ENCODE results near the gene S100A16.
"Not testable (repeated sequence)": the region's sequence is repeated elsewhere in the genome, so short reads cannot be mapped to it uniquely, and the experiment has no call there.

S100A16 gene

DNA sequence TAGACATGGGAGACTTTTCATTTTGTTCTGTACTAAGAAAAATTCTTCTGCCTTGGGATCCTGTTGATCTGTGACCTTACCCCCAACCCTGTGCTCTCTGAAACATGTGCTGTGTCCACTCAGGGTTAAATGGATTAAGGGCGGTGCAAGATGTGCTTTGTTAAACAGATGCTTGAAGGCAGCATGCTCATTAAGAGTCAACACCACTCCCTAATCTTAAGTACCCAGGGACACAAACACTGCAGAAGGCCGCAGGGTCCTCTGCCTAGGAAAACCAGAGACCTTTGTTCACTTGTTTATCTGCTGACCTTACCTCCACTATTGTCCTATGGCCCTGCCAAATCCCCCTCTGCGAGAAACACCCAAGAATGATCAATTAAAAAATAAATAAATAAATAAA is 29.4 kb downstream of the S100A16 start:
- DNase-seq: not testable (repeated sequence)

DNA sequence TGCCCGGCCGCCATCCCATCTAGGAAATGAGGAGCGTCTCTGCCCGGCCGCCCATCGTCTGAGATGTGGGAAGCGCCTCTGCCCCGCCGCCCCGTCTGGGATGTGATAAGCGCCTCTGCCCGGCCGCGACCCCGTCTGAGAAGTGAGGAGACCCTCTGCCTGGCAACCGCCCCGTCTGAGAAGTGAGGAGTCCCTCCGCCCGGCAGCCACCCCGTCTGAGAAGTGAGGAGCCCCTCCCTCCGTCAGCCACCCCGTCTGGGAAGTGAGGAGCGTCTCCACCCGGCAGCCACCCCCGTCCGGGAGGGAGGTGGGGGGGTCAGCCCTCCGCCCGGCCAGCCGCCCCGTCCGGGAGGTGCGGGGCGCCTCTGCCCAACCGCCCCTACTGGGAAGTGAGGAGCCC is 30.1 kb downstream of the S100A16 start:
- DNase-seq: not testable (repeated sequence)

- no peak for DNase-seq
Measured at GRCh38 chr1:153578936-153579335, 34.0 kb downstream of the S100A16 start.

DNA sequence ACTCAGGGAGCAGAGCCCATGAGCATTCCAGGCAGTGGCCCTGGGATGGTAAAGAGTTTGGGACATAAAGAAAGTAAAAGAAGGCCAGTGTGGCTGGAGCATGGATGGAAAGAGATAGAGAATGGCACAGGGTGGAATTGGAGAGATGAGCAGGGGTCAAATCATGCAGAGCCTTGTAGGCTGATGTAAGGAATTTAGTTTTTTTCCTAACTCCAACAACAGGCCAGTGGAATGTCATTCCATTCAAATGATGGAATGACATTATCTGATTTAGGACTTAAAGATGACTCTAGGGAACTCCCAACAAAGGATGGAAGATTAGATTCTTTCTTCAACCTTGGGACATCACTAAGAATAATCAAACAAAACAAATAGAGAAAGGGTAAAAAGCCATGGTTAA is 34.4 kb downstream of the S100A16 start:
- no peak for DNase-seq

DNA sequence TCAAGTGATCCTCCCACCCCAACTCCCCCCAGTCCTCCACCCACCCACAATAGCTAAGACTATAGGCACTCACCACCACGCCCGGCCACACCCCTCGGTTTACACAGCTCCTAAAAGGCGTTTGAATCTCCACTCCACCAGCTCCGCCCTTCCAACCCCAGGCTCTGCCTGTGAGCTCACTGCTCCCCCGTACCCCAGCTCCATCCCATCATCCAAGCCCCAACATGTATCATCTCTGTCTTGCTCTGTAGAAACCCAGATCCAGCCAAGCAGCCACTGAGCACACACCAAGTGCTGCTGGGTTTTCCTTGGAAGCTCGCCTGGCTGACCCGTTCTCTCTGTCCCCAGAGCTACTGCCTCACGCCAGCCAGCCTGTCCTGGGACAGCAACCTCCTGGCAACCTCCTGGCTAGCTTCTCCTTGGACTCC is 35.3 kb downstream of the S100A16 start:
- DNase-seq: no peak

GRCh38 chr1:153577138-153577537 is 35.8 kb downstream of the S100A16 start:
- DNase-seq: no peak

DNA sequence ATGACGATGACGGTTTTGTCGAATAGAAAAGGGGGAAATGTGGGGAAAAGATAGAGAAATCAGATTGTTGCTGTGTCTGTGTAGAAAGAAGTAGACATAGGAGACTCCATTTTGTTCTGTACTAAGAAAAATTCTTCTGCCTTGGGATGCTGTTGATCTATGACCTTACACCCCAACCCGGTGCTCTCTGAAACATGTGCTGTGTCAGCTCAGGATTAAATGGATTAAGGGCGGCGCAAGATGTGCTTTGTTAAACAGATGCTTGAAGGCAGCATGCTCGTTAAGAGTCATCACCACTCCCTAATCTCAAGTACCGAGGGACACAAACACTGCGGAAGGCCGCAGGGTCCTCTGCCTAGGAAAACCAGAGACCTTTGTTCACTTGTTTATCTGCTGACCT is 37.4 kb downstream of the S100A16 start:
- not testable (repeated sequence) for DNase-seq

DNA sequence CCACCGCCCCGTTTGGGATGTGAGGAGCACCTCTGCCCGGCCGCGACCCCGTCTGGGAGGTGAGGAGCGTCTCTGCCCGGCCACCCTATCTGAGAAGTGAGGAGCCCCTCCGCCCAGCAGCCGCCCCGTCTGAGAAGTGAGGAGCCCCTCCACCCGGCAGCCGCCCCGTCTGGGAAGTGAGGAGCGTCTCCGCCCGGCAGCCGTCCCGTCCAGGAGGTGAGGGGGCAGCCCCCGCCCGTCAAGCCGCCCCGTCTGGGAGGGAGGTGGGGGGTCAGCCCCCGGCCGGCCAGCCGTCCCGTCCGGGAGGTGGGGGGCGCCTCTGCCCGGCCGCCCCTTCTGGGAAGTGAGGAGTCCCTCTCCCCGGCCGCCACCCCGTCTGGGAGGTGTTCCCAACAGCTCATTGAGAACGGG is 37.9 kb downstream of the S100A16 start:
- not testable (repeated sequence) for DNase-seq

- no peak for DNase-seq
Measured at GRCh38 chr1:153573351-153573750, 39.6 kb downstream of the S100A16 start.

DNA sequence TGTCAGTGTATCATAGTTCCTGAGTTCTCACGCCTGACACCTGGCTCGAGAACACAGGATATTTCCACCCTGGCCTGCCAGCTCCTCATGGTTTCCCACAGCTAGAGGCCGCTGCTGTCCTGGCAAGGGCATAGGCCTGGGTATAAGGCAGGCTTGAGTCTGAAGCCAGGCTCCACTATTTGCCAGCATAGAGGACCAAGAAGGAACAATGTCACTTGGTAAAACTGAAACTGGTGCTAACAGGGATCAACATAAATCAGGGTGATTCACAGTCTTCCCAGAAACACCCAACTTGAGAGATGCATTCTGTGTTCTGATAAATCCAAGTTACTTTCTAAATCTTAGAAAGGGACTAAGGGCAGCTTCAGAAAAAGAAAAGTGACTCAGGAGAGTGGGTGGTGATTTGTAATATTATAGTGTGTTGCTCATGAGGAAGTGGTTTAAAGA is 40.3 kb downstream of the S100A16 start:
- DNase-seq: peak; percentile 78 to 80

DNA sequence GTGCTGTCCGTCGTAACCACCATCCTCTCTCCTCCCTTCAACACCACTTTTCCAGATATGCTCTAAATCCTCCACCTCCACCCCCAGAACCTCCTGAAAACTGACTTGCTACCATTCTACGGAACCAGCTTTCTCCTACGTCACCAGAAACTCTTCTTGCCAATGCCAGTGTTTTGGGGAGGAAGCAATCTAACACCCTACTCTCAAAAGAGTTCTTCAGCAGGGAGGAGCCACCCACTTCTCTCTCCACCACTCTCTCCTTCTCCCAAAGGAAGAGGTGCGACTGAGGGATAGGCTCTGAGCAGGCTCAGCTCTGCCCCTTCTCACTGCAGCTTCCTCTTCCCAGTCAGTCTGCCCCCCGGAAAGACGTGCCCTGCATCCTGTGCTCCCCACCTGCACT is 41.2 kb downstream of the S100A16 start:
- no peak for DNase-seq

GRCh38 chr1:153570874-153571273 is 42.1 kb downstream of the S100A16 start:
- DNase-seq: no peak

DNA sequence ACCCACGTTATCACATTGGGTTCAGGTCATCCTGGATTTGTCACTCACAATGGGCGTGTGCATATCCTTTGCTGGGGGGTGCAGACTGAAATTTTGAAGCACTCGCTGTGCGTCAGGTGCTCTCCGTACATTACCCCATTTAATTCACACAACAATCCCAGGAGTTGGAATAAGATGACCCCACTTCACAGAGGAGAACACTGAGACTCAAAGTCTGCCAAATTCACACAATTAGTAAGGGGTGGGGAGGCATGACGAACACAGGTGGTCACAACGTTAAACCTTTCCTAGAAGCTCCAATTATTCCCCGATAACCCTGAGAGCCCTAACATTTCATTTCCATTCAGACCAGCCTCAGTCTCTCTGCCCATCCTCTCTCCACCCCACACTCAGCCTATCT is 43.5 kb downstream of the S100A16 start:
- DNase-seq: no peak

GRCh38 chr1:153568367-153569099 is 44.4 kb downstream of the S100A16 start:
- DNase-seq: peak; percentile 93 to 94

- peak; percentile 79 to 82 for DNase-seq
Measured at GRCh38 chr1:153567621-153568366, 45.1 kb downstream of the S100A16 start.

DNA sequence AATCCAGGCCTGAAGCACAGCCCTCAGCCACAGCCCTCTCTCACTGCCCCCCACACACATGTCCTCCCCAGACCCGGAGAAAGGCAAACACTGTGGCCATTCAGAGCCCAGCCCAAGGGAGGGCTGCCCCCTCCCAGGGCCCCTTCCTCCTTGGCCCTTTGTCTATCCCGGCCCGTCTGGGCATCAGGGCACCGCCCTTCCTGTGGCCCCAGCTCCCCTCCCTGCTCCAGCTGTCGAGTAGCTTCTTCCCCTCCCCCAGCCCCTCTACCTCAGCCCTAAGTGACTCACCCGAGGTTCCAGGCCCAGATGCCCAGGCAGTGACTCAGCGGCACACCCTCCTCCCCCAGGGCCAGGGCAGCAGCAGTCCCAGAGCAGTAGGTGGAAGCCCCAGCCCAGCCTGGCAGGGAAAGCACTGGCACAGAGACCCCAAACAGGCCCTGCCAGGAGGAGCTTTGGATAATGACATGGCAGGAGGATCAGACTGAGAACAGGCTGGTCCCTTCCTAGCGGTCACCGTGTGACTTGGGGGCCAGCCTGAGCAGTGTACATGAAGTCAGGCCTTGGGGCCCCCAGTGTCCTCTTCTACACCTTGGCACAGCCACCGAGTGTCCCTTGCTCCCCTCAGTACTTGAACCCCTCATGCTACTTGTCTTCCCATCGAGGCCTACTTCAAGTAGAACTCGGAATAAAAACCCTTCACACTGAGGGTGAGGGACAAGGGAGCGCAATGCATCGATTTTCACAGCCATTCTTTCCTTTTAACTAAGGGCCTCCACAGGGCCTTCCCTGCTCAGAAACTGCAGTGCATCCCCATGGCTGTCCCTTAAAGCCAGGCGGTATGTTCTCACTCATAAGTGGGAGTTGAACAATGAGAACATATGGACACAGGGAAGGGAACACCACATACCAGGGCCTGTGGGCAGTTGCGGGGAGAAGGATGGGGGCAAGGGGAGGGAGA is 46.2 kb downstream of the S100A16 start:
- peak; percentile 89 to 92 for DNase-seq

- DNase-seq: peak; percentile 77 to 80
Measured at GRCh38 chr1:153565529-153566374, 47.2 kb downstream of the S100A16 start, which contains the start of gene S100A2. TSS of gene S100A2 (minus strand) at chr1:153565844. CDS start at chr1:153563877, 1,967 bp downstream.

DNA sequence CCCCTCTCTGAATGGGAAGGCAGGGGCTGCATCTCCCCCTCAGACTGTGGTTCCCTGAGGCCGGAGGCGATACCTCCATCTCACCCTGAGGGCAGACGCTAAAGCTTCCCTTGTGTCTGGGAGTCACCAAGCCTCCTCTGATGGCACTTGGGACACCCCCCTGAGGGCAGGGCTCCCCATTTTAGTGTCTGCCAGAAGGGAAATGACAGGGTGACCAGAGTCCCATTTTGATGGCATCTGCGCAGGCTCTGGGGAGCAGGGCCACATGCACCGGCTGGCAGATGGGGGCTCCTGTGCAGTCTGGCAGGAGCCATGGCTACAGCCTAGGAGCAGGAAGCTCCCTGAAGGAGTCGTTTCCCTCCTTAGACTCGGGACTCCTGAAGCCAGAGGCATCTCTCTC is 48.9 kb downstream of the S100A16 start:
- DNase-seq: no peak

DNA sequence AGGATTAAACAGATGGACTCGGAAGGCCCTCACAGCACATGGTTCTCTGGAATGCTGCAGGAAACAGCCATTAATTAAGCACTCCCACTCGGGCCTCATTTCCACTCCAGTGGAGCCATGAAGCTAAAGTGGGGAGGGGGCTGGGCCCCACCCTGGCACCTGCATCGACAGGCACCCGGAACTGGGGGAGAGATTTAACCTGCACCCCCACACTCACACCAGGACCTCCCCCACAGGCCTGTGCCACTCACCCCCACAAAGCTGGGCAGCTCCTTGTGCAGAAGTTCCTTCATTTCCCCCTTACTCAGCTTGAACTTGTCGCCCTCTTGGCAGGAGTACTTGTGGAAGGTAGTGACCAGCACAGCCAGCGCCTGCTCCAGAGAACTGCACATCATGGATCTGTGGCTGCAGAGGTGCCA is 49.4 kb downstream of the S100A16 start:
- DNase-seq: no peak

DNA sequence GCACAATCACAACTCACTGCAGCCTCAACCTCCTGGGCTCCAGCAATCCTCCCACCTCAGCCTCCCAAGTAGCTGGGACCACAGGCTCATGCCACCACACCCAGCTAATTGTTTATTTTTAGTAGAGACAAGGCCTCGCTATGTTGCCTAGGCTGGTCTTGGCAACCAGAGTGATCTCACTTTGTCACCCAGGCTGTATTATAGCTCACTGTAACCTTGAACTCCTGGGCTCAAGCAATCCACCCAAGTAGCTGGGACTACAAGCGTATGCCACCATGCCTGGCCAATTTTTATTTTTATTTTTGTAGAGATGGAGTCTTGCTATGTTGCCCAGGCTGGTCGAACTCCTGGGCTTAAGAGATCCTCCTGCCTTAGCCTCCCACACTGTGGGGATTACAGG is 50.9 kb downstream of the S100A16 start:
- not testable (repeated sequence) for DNase-seq

DNA sequence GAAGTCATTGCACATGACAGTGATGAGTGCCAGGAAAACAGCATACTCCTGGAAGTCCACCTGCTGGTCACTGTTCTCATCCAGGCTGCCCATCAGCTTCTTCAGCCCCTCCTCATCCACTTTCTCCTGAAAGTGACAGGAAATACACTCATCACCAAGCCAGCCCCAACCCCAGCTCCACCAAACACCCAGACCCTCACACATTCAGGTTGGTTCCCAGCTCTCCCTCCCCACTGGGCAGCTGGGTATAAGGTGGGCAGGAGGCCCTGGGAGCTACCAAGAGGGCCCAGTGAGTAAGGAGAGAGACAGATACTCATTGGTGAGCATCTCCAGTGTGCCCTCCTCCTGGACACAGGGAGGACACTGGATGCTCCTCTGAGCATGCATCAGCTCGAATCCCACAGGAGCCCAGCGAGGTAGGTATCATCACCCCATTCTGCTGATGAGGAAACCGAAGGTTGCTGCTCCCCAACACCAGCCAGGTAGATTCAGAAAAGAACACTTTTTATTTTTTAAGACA is 51.4 kb downstream of the S100A16 start:
- no peak for DNase-seq
